22Rv1 (cell line): ENCODE results near the gene FAM222A.

Experiments
- H3K27ac ChIP-seq: fragments of 450-650 bp; 2 replicates; pipeline ENCODE4 v1.5.1; 2017
- CTCF ChIP-seq: fragments of 450-650 bp; IDR thresholded peaks from 2 replicates; pipeline ENCODE4 v1.5.1; 2017; ENCODE audit warnings: mild to moderate bottlenecking
- ZFX ChIP-seq: fragments of 450-650 bp; IDR thresholded peaks from 2 replicates; pipeline ENCODE4 v1.6.1; 2017; ENCODE audit warnings: antibody characterized with exemption, borderline replicate concordance

FAM222A gene

GRCh38 chr12:109711596-109712461 is 1.8 kb upstream of the FAM222A start:
- TF ChIP-seq ZFX (no peak), CTCF (no peak)
- no peak overlapping the region for H3K27ac ChIP-seq

DNA sequence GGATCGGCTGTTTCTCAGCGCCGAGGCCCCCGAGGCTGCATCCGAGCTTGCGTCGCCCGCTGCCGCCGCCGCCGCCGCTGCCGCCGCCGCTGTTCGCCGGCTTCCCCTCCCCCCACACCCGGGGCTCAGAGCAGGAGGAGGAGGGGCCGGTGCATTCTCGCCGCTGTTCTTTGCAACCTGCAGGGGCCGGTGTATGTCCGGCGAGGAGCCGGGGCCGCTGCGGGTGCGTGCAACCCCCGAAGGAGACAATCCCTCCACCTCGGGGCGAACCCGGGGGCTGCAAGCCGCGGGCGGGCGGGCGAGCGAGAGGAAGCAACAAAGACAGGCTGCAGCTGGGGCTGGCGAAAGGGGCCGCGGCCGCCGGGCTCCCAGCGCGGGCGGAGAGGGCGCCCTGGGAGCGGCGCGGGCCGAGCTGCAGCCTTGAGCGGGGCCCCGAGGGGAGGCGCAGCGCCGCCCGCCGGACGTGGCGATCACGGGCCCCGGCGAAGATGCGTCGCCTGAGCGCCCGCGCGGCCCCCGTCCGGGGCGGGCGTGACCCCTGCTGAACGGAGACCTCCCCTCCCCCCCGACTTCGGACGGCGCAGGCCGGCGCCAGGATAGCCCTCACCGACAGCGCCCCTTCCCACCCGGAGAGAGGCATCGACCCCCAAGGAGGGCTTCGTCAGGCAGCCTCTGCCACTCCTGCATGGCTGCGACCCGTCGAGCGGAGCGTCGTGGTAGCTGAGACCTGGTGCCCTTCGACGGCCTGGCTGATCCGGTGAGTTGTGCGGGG is 702 bp downstream of the FAM222A start:
- H3K27ac ChIP-seq, result peak overlapping the region; percentile 85
- TF ChIP-seq CTCF (peak; percentile 90), ZFX (no peak)

- H3K27ac ChIP-seq, result peak overlapping the region; percentile 85
- TF ChIP-seq CTCF, result no peak
- TF ChIP-seq ZFX, result no peak
These were observed 1.3 kb downstream of the FAM222A start for GRCh38 chr12:109714913-109715244.

DNA sequence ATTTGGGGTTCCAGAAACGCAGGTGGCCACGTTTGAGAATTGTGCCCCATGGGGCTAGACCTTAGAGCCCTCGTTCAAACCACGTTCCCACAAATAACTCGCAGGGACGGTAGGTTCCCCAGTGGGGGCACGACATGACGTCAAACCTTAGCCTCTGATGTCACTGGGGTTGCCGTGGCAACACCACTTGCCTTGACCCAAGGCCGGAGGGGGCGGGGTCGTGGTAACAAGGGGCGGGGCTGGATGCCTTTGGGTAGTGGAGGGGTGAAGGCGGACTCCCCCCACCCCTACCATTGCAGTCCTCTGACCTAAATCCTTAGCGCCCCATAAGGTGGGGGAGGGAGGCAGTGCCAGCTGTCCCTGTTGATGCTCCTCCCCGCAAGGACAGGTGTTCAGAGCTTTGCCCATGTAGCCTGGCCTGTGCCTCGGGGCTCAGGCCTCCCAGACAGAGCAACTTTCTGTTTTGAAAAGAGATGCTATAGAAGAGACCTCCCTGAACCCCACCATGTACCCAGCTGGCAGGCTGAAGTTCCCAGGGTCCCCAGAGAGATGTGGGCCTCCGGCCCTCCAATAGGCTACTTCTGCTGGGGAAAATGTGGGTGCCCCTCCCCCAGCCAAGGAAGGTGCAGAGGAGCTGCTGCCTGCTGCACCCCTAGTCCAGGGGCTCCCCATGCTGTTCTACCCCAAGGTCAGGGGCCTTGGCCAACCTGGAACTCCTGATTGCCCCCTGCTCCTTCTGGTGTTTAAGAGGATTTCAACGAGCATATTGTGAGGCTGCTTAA is 1.9 kb downstream of the FAM222A start:
- H3K27ac ChIP-seq, result peak overlapping the region; percentile 85
- no peak for TF ChIP-seq CTCF
- TF ChIP-seq ZFX, result no peak

- peak overlapping the region; percentile 85; the same call in 1 of the 2 replicates for H3K27ac ChIP-seq
- no peak for TF ChIP-seq CTCF
- TF ChIP-seq ZFX, result no peak
These were observed 2.5 kb downstream of the FAM222A start for GRCh38 chr12:109716092-109716479.

GRCh38 chr12:109716512-109717389 is 3.1 kb downstream of the FAM222A start:
- peak overlapping the region; percentile 85; the same call in 1 of the 2 replicates for H3K27ac ChIP-seq
- TF ChIP-seq ZFX (no peak), CTCF (no peak)
